SH-SY5Y (cell line): ENCODE results near the gene TBL2.

Experiments used
- GATA2 ChIP-seq: IDR thresholded peaks from 2 replicates; pipeline ENCODE4 v1.6.1; 2011; ENCODE audit warnings: mild to moderate bottlenecking, low read depth, low read length
- GATA3 ChIP-seq: IDR thresholded peaks from 2 replicates; pipeline ENCODE4 v1.6.1; 2011; ENCODE audit warnings: low read depth, mild to moderate bottlenecking, low read length, moderate library complexity

DNA sequence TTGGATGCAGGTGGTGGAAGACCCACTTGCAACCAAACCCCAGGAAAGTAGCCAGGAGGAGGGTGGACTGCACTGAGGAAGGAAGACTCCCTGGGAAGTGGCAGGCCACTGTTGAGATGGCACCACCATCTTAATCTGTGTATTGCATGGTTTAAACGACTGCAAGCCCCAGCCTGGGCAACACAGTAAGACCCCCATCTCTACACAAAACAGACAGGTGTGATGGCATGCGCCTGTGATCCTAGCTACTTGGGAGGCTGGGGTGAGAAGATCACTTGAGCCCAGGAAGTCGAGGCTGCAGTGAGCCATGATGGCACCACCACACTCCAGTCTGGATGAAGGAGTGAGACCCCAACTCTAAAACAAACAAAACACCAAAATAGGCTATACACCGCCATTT lies 11.2 kb downstream of the TBL2 start:
- TF ChIP-seq GATA3 (no peak), GATA2 (no peak)
